ENCODE data around the gene MRPL46.

GRCh38 chr15:88438181-88438580, 29.0 kb downstream of the MRPL46 start:
- TF ChIP-seq CTCF (conservative IDR thresholded peaks at IDR 0.05; ENCODE audit: low read length) (no peak), EZH2phosphoT487 (IDR thresholded peaks at IDR 0.05; ENCODE audit: borderline replicate concordance) (no peak)

Measured in Loucy (cell line).